ENCODE data around the gene OR10H4.

GRCh38 chr19:15977690-15978089 lies 28.9 kb downstream of the OR10H4 start:
- TF ChIP-seq RAD21 (conservative IDR thresholded peaks at IDR 0.05 in 1 of 2, IDR thresholded peaks at IDR 0.05 in 1 of 2) (no peak), EP300 (IDR thresholded peaks at IDR 0.05) (no peak), RCOR1 (IDR thresholded peaks at IDR 0.05; ENCODE audit: low read depth, low read length) (no peak), CHD2 (IDR thresholded peaks at IDR 0.05; ENCODE audit: low read length, partially characterized antibody) (no peak)
